HG03095 (cell line): ENCODE data around the gene TBC1D1.

ENCODE experiments used
- ATAC-seq: cut with Tn5 transposase; IDR thresholded peaks from one replicate; pipeline ENCODE4 v1.9.1; 2021; ENCODE audit warnings: moderate library complexity; ENCODE audit not compliant: unreplicated experiment

TBC1D1 gene

GRCh38 chr4:38115601-38116000 lies 224.7 kb downstream of the TBC1D1 start:
- no peak for ATAC-seq

GRCh38 chr4:38117591-38117990 lies 226.7 kb downstream of the TBC1D1 start:
- ATAC-seq = no peak

GRCh38 chr4:38119668-38120385 lies 228.9 kb downstream of the TBC1D1 start:
- ATAC-seq = no peak

GRCh38 chr4:38120772-38121171 lies 229.9 kb downstream of the TBC1D1 start:
- ATAC-seq = no peak

GRCh38 chr4:38122060-38122459 lies 231.2 kb downstream of the TBC1D1 start:
- no peak for ATAC-seq

GRCh38 chr4:38123555-38123954 lies 232.7 kb downstream of the TBC1D1 start:
- no peak for ATAC-seq

GRCh38 chr4:38124961-38125360 lies 234.1 kb downstream of the TBC1D1 start:
- ATAC-seq = no peak

- no peak for ATAC-seq
Measured at GRCh38 chr4:38125816-38126215, 234.9 kb downstream of the TBC1D1 start.

- peak; percentile 43 for ATAC-seq
Measured at GRCh38 chr4:38128478-38129459, 237.9 kb downstream of the TBC1D1 start.

- no peak for ATAC-seq
Measured at GRCh38 chr4:38129460-38130227, 238.8 kb downstream of the TBC1D1 start.

- no peak for ATAC-seq
Measured at GRCh38 chr4:38130884-38131283, 240.0 kb downstream of the TBC1D1 start.

GRCh38 chr4:38131371-38132091 lies 240.6 kb downstream of the TBC1D1 start:
- ATAC-seq = no peak

GRCh38 chr4:38132107-38132673 lies 241.3 kb downstream of the TBC1D1 start:
- peak; percentile 66 for ATAC-seq

GRCh38 chr4:38132843-38133662 lies 242.2 kb downstream of the TBC1D1 start:
- ATAC-seq = no peak

GRCh38 chr4:38133711-38134480 lies 243.0 kb downstream of the TBC1D1 start:
- no peak for ATAC-seq

GRCh38 chr4:38135201-38135600 lies 244.3 kb downstream of the TBC1D1 start:
- ATAC-seq = no peak

- no peak for ATAC-seq
Measured at GRCh38 chr4:38136604-38137003, 245.7 kb downstream of the TBC1D1 start.

- no peak for ATAC-seq
Measured at GRCh38 chr4:38137080-38137479, 246.2 kb downstream of the TBC1D1 start.

GRCh38 chr4:38138363-38138762 lies 247.5 kb downstream of the TBC1D1 start:
- ATAC-seq = no peak
